DMS 273 (cell line): ENCODE data around the gene CCRL2.
"Not testable (repeated sequence)": the region's sequence is repeated elsewhere in the genome, so short reads cannot be mapped to it uniquely, and the experiment has no call there.

Experiments
- DNase-seq: peaks from one replicate; lab custom pipeline; 2025; ENCODE audit not compliant: unreplicated experiment; lab: John Stamatoyannopoulos, UW

Gene CCRL2

DNA sequence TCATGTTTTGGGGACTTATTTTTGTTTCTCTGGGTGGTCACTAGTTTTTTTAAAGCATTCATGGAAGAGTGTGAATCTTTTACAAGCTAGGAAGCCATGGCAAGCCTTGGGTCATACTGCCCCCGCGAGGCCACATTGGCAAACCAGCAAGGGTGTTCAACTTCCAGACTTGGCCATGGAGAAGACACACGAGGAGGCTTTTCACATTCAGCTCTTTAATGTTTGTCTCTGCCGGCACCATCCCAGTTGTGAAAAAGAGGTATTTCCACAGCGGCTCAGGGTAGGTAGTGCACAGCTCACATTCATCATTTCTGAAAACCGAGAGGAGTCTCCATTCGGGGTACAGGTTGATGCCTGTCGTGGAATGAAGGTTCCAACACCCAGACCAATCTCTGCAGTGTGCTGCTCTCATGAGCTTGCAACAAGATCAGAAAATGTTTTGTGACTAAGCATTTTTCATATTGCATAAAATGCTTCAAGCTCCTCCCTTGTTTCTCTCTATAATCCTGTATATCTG is 28.6 kb upstream of the CCRL2 start:
- DNase-seq = peak; percentile 20

- no peak for DNase-seq
Observed at GRCh38 chr3:46380471-46381221, 26.4 kb upstream of the CCRL2 start.

DNA sequence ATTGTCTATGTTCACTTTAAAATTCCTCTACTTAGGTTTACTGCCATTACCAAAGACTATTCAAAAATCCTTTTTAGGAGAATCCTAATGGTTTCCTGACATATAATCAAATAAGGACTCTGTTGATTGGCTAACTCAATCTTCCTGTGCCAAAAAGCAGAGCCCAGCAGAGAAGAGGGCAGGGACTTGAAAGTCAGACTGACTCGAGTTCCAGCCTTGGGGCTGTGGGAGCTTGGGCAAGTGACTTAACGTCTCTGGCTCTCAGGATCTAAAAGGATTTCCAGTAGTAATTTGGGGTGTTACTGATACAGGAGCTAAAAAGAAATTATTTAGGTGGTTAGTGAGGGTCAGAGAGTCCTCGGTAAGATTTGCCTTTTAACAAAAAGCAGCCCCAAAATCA is 25.4 kb upstream of the CCRL2 start:
- no peak for DNase-seq

DNA sequence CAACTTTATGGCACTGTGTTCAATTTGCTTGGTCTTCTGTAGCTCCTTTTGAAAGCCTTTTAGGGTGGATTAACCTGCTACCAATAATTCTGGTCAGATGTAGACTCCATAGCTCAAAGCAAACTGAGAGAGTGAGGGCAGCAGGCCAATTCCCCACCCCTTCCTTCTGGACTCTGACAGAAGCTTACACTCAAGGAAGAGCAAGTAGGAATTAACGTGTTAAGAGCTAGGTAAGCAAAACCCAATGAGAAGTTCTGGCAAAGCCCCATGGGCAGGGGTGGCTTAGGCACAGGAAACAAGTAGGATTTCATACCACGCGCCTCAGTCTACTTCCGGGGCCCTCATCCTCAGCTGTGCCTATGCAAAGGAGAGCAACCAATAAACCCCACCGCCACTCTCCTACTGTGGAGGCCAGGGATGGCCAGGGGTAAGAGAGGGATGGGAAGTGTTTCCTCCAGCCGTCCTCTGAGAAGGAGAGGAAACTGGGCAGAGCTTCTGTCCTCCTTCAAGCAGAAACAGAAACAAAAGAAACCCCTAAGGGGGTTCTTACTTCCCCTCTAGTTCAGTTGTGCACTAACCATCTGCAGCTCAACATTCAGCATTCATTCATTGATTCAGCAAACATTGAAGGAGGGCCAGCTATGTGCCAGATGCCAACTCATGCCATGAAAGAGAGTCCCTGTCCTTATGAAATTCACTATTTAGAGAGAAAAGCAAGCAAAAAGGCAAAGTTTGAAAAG is 23.7 kb upstream of the CCRL2 start:
- DNase-seq = peak; percentile 30

DNA sequence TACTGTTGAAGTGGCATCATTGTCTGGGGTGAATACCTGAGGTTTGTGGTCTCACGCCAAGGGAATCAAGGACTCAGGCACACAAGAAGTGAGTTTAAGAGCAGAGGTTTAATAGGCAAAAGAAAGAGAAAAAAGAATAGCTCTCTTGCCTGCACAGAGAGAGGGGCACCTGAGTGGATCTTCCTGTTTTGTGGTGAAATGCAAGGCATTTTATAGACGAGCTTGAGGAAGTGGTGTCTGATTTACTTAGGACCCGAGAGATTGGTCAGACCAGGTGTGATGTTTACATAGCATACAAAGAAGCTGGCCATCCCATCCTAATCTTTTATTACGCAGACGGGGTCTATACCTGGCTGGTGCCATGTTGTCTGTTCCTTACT is 23.1 kb upstream of the CCRL2 start:
- DNase-seq = no peak

- DNase-seq = peak; percentile 5
Observed at GRCh38 chr3:46386205-46386604, 20.9 kb upstream of the CCRL2 start.

GRCh38 chr3:46388847-46389246 is 18.2 kb upstream of the CCRL2 start:
- DNase-seq = not testable (repeated sequence)

DNA sequence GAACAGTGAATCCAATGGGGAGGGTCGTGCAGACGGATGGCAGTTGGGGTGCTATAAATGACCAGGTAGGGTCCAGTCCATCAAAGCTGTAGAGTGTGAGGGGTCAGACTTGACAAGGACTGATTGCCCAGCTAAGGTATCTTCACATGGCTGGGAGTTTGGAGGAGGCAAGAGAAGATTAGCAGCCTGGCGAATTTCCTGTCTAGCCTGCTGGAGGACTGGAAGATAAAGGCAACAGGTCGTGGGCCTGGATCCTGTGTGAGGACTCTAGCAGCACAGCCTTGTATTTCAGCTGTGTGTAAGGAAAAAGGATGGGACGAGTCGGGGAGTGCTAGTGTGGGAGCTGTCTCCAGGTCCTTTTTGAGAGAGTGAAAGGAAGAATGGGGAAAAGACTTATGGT is 17.8 kb upstream of the CCRL2 start:
- no peak for DNase-seq

GRCh38 chr3:46391526-46391925 is 15.5 kb upstream of the CCRL2 start:
- not testable (repeated sequence) for DNase-seq

DNA sequence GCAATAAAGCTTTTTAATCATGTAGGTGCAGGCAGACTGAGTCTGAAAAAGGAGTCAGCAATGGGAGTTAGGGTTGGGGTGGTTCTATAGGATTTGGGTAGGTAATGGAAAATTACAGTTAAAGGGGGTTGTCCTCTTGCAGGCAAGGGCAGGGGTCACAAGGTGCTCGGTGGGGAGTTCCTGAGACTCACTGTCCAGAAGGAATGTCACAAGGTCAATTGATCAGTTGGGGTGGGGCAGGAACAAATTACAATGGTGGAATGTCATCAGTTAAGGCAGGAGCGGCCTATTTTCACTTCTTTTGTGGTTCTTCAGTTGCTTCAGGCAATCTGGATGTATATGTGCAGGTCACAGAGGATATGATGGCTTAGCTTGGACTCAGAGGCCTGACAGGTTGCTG is 14.0 kb upstream of the CCRL2 start:
- DNase-seq = no peak

- DNase-seq = no peak
Observed at GRCh38 chr3:46393554-46394434, 13.3 kb upstream of the CCRL2 start.

GRCh38 chr3:46395210-46395661 is 11.8 kb upstream of the CCRL2 start:
- no peak for DNase-seq

- DNase-seq = no peak
Observed at GRCh38 chr3:46395766-46396530, 11.1 kb upstream of the CCRL2 start.

DNA sequence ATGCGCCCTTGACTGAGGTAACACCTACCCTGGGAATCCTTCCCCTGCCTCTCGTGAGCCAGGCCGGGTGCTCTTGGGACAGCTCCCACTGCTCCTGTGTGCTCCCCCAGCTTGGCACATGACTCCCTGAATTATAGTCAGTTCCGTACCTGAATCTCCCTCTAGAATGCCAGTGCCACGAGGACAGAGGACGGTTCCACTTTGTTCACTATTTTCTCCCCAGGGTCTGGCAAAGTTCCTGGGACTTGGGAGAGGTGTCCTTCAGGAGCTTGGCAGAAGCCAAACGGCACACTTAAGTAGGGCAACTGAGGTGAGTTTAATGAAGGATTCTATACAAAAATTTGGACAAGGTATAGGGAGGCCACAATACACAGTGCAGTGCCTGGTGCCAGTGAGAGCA is 9.9 kb upstream of the CCRL2 start:
- no peak for DNase-seq

- DNase-seq = no peak
Observed at GRCh38 chr3:46398186-46398955, 8.7 kb upstream of the CCRL2 start.

- DNase-seq = no peak
Observed at GRCh38 chr3:46399098-46399497, 8.0 kb upstream of the CCRL2 start.

GRCh38 chr3:46399557-46399956 is 7.5 kb upstream of the CCRL2 start:
- no peak for DNase-seq

DNA sequence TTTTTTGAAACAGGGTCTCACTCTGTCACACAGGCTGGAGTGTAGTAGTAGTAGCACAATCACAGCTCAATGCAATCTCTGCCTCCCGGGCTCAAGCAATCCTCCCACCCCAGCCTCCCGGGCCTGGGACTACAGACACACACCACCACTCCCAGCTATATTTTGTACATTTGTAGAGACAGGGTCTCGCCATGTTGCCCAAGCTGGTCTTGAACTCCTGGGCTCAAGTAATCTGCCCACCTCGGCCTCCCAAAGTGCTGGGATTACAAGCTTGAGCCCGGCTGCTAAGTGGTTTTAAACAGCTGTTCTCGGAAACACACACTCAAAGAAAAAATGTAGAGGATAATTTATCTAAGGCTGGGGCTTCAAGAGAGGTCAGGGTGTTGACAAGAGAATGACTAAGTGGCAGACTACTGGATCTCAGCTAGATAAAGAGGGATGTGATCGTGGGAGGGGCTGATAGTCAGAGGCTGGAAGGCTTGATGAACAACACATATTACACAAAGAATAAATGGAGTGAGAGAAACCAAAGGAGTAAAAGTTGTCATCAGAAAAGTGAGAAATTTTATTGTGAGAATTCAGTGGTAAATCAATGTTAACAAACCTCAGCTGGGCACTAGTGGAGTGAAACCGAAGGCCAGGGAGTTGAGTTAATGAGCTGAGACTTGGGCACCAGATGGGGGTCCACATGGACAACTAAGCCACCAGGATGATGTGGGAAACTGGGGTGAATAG is 6.9 kb upstream of the CCRL2 start:
- no peak for DNase-seq

DNA sequence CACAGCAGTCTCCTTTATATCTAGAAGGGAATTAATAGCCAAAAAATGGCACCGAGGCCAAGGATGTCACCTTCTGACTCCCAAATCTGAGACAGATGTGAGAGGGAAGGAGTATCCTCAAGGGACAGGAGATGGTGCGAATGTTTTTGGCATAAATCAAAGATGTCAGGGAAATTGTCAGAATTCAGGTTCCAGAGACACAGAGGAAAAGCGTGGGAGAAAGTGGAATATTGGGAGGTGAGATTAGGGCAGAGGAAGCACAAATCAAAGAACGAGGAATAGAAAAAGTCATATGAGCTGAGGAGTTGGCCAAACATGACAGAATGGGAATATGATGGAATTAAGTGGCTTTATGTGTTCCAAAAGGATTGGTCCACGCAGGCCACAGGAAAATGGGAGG is 6.2 kb upstream of the CCRL2 start:
- DNase-seq = no peak
